HG02642 (cell line): ENCODE data around the gene SRP72.
"Not testable (repeated sequence)": the region's sequence is repeated elsewhere in the genome, so short reads cannot be mapped to it uniquely, and the experiment has no call there.

Experiments used
- ATAC-seq: cut with Tn5 transposase; IDR thresholded peaks from one replicate; pipeline ENCODE4 v1.9.1; 2021; ENCODE audit warnings: mild to moderate bottlenecking; ENCODE audit not compliant: unreplicated experiment, poor library complexity

The SRP72 gene, protein sequence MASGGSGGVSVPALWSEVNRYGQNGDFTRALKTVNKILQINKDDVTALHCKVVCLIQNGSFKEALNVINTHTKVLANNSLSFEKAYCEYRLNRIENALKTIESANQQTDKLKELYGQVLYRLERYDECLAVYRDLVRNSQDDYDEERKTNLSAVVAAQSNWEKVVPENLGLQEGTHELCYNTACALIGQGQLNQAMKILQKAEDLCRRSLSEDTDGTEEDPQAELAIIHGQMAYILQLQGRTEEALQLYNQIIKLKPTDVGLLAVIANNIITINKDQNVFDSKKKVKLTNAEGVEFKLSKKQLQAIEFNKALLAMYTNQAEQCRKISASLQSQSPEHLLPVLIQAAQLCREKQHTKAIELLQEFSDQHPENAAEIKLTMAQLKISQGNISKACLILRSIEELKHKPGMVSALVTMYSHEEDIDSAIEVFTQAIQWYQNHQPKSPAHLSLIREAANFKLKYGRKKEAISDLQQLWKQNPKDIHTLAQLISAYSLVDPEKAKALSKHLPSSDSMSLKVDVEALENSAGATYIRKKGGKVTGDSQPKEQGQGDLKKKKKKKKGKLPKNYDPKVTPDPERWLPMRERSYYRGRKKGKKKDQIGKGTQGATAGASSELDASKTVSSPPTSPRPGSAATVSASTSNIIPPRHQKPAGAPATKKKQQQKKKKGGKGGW

DNA sequence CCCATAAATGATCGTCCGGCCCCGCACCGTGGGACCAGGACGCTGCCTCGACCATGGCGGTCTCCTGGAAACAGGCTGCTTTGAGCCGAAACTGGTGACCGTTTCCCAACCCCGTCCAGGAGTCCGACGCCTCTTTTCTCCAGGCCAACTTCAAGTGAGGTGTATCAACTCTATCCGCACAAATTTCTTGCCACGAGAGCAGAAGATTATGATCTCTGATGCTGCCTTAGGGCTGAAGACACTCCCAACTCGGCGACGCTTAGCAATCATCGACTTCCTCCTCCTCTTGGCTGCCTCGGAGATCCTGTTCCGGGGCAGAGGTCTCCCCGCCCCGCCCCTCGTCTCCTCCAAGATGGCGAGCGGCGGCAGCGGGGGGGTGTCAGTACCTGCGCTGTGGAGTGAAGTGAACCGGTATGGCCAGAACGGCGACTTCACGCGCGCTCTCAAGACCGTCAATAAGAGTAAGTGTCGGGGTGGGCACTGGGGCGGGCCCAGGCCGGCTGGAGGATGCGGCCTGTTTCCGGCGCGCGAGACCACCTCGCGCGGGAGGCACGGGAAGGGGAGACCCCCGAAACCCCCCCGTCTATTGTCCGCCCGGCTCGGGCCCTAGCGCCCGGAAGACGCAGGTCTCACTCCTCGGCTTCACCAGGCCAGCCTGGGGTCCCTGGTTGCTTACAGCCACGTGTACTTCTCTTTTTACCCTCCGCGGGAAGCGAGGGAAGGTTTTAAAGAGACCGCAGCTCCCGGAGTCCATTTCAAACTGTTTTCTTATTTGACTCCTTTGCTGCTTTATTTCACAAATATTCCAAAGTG is at the start of gene SRP72:
Gene SRP72 (plus strand): TSS at position 334 of the 813 bp plus-strand sequence. CDS start 19 bp downstream, at position 353.
- peak; percentile 96 for ATAC-seq

DNA sequence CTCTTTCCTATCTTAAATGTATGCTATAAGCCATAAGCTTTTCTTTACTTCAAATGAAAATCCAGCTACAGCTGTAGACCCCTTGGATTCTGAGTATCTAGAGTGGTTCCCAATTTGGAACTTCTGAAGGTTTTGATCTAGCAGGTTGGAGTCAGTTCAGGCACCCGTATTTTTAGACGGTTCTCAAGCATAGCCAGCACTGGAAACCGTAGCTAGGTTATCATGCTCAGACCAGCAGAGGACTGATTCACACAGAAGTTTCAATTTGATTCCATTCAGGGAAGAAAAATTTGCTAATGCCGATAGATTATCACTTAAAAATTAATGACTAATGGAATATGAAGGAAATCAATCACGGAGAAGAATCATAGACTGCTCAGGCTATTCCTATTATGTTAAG is 43.2 kb upstream of the SRP72 start:
- no peak for ATAC-seq

DNA sequence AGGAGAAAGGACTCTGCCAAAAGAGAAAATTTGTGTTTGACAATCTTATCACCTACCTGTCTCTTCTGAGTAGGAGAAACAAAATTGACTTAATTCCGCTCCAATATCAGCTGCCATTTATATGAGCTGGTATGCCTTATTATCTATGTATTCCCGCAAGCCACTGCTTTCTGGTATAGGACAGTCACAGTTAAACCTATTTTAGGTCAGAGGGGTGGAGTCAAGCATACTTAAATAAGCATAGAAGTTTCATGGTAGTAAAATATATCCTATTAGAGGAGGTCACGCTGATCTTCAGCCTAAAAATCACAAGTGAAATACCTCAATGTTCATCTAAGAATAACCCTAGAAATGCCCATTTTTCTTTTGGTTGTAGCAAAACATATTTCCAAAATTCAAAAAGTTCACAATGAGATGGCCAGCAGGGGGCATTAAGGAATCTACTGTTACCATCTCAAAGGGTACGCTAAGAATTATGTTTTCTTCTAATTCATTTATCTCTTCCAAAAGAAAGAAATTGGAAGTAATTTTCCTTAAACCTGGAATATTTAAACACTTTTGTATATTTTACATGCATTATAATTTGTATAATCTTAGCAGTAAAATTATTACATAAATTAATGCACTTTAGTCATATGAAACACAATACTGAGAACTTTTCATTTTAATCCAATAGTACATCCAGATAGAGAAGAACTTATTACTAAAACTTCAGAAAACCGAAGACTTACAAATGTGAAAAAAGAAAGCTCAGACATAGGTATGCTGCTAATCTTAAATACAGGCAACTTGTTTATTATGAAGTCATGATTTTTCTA is 42.5 kb upstream of the SRP72 start:
- no peak for ATAC-seq

DNA sequence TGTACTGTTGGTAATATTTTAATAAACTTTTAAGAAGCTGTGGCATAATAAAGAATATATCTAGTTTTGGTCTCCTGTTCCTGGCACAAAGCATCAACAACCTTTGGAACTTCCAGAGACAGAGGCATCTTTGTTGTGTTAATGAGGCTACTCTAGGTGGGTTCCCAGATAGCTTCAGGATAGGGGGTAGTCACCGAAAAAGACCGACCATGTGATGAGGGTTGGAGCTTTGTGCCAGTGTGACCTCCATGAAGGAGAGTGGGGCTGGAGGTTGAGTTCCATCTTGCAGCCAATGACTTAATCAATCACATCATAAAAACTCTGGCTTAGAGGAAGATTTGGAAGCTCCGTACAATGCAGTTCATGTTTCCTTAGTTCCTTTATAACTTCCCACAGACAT is 41.9 kb upstream of the SRP72 start:
- peak; percentile 10 for ATAC-seq

DNA sequence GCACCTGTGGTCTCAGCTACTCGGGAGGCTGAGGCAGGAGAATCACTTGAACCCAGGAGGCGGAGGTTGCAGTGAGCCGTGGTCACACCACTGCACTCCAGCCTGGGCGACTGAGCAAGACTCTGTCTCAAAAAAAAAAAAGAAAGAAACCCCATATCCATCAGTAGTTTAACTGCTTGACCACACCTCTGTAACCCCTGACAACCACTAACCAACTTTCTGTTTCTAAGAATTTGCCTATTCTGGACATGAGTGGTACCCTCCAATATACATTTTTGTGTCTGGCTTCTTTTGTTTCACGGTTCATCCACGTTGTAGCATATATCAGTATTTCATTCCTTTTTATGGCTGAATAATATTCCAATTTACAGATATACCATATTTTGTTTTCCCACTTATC is 41.1 kb upstream of the SRP72 start:
- peak; percentile 77 for ATAC-seq

DNA sequence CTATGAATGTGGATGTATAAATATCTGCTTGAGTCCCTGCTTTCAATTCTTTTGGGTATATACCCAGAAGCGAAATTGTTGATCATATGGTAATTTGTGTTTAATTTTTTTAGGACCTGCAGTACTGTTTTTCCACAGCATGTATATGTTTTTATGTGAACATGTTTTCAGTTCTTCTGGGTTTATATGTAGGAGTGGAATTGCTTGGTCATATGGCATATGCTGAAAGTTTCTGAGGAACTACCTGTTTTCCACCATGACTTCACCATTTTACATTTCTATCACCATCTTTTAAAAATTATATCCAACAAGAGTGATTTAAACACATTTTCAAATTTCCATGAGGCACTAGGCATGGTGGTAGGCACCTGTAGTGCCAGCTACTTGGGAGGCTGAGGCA is 40.2 kb upstream of the SRP72 start:
- no peak for ATAC-seq

DNA sequence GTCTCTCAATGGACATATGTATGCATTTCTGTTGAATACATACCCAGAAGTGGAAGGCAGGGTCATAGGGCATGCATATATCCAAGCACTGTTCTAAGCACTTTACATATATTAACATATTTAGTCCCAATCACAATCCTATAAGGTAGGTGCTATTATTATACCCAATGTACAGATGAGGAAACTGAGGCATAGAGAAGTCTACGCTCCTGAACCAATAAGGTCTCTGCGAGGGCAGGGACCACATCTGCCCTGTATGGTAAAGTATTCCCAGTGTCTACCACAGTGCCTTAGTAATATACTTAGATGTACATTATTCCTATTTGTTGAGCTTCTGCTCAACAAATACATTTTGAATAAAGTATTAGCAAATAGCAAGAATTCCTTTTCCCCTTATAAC is 37.2 kb upstream of the SRP72 start:
- no peak for ATAC-seq

DNA sequence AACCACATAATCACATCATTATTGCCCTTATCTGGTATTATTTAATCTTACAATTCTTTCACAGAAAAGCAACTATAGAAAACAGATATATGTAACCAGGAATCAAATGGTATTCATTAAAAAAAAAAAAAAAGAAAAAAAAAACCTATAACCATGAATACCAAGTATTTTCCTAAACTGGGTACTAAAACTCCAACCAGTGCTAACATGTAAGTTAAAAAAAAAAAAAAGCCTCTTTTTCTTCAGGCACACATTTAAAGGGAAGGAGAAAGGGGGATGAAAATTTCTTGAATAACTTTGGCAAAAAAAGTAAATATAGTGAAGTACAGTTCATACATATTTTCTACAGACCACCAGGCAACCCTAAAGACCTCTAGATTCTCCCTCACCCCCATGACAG is 34.1 kb upstream of the SRP72 start:
- no peak for ATAC-seq

DNA sequence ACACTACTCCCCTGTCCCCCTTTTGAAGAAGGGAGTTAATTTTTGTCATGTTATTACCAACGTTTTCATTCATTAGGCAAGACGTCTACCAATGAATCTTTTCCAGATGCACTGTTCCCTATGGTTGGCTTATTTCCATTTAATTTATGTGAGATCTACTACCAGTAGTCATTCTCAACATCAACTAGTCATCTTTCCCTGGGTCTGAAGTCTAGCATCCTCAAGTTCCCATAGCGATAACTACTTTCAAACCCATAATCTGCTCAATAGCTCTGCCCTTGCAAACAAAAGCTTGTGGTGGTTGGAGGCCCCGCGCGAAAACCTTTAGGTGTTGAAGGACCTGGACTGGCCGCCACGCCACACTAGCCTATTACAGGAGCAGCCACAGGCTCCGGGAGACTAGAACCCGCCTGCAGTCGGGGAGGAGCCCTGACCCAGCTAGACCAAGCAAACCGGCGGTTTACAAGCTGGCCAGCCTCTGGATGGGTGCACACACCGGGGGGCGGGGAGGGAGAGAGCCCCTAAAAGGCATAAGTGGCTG is 32.7 kb upstream of the SRP72 start:
- peak; percentile 13 for ATAC-seq

DNA sequence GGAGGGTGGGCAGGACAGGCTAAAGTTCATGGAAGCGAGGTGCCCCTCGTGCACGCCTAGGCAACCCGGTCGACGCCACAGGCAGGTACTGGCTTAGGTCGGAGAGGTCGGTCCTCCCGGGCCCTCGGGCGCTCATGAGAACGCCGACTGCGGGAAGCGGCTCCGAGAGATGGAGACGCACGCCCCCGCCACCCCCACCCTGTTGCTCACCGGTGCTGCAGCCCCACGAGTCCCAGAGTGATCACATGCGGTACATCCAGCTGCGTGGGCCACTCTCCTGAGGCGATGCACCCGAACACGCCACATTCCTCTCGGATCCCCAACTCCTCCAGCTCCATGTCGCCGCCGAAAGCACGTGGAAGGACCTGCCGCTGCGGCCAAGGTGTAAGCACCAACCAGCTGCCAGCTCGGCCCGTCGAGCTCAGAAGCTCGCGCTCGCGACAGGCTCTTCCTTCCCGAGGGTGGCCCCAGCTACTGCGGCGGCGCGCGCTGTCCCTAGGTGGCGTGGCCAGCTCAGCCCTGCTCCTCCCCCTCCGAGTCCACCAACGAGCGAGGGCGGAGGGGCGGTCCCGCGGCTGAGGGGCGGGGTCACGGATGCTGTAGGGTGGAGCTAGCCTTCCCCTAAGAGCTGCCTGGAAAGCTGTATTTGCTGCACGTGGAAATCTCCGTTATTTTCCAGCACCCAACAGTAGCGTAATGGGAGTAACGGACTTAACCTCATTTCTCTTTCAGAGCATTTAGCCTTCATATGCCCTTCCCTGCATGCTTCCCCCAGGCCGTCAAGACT is 32.1 kb upstream of the SRP72 start, which contains the start of gene PPAT:
Gene PPAT (minus strand): TSS at position 476 of the 787 bp plus-strand sequence. CDS start 138 bp downstream, at position 338.
- ATAC-seq, result peak; percentile 82

DNA sequence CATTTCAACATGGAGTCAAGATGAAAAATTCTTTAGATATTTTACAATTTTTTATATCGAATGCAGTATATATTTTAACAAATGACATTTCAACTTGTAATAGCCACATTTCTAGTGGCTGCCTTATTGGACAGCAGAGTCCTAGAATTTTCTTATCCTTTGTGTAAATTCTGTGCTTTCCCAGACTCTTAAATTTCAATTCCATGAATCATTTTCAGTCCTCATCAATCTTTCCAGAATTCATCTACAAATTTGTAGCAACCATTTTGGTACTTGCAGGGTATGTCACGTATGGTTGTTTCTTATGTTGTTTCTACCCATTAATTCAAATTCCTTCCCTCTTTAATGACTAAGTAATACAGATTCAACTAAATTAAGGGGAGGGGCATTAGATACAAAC is 28.7 kb upstream of the SRP72 start:
- ATAC-seq, result no peak

DNA sequence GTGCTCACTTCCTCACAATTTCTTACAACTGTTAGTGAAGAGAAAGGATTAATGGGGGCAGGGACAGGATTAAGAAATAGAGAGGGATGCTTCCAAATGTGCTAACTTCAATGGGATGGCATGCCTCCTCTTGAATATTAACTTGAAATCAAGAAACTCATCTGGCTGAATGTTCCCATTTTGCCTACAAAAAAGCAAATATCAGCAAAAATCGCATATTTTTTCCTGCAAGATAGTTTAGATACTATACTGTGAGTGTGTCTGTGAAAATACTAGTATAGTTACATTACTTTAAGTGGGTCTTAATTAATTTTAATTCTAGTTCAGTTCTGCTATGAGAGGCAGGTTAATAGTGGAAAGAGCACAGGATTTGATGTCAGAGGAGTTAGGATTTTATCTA is 26.4 kb upstream of the SRP72 start:
- ATAC-seq, result no peak

DNA sequence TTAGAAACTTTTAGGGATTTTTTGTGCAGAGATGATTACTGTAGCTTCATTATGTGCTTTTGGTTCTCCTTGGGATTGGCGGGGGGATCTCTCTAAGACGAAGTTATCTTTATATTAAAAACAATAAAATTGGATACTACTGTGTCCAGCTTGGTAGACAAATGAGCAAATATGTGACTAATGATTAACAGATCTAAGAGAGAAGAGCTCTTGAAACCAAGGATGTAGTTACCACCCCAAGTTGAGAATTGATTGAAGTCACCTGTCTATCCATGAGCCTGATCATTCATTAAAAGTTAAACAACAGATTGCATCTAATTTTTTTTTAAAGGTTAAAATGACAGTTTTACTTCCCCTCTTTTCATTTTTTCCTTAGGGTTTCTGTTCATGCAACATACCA is 22.7 kb upstream of the SRP72 start:
- no peak for ATAC-seq

DNA sequence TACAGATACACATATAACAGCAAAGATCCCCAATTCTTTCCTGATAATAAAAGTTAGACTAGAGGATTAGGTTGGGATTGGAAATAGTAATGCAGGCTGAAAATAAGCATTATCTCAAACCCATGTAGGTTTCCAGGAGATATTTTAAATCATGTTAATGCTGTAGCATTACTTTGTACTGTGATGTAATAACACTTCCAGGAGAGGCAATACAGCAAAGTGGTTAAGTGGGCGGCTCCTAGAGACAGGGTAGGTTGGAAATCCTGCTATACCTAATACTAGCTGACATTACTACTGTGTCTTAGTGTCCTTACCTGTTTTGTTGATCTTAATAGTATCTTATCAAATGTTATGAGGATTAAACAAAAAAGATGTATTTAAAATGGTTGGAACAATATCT is 21.7 kb upstream of the SRP72 start:
- ATAC-seq, result no peak

DNA sequence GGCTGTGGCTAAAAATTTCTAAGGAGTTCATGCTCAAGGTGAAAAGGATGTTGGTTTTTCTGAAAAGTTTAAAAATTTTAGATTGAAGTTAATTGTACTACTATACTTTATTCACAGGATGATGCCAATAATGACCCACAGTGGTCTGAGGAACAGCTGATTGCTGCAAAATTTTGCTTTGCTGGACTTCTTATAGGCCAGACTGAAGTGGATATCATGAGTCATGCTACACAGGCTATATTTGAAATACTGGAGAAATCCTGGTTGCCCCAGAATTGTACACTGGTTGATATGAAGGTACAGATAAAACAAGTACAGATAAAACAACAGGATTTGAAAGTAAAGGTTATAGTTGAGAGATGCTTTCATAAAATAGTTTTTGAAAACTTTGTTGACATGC is 19.1 kb upstream of the SRP72 start:
- no peak for ATAC-seq

DNA sequence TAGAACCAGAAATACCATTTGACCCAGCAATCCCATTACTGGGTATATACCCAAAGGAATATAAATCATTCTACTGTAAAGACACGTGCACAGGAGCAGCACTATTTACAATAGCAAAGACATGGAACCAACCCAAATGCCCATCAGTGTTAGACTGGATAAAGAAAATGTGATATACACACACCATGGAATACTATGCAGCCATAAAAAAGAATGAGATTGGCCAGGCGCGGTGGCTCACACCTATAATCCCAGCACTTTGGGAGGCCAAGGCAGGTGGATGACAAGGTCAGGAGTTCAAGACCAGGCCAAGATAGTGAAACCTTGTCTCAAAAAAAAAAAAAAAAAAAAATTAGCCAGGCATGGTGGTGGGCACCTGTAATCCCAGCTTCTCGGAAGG is 17.9 kb upstream of the SRP72 start:
- ATAC-seq, result not testable (repeated sequence)

DNA sequence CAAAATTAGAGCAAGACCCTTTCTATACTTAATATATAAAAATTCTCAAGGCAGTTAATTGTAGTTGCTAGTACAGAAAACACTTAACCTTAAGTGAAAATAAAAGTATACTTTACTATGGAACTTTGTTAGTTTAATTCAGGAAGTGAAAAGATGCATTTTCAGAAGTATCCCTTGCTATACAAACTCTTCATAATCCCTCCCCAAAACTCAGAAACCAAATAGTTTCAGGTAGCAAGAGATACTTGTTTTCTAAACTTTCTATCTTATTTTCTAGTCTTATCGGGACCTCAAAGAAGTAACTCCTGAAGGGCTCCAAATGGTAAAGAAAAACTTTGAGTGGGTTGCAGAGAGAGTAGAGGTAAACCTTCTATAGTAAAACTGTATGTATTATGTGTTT is 17.1 kb upstream of the SRP72 start:
- ATAC-seq, result no peak

DNA sequence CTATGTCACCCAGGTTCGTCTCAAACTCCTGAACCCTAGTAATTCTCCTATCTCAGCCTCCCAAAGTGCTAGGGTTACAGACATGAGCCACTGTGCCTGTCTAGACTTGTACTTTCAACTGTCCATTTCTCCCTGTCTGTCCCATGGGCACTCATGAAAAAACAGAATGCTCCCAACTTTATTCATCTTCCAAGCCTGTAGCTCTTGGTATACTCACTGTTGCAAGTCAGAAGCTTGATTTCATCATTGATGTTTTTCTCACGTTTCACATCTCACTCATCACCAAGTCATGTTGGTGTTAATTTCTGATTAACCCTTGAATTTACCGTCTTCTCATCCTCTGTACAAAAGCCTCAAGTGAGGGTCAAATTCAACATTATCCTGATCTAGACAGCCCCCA is 7.3 kb upstream of the SRP72 start:
- no peak for ATAC-seq

DNA sequence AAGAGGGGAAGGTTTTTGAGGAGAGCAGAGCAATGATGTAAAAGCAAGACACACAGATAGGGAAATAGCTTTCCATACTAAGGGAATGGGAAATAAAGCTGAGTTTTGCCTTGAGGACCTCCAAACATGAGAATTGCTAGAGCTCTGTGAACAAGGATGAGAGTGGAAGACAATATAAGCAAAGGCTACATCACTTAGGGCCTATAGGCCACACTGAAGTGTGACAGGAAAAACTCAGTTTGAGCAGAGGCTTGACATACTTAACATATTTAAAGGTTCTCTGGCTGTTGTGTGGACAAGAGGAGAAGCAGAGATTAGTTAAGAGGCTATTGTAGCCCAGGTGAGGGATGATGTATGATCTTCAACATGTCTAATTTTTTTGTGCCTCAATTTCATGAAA is 5.3 kb upstream of the SRP72 start:
- ATAC-seq, result no peak
